Suppressor macrophage treated with lipopolysaccharide for 4 hours (primary cell): ENCODE results near the gene NEGR1.

Source experiments
- DNase-seq: peaks from one replicate; pipeline ENCODE4 v3.0.0-alpha.2; 2020

Gene NEGR1

DNA sequence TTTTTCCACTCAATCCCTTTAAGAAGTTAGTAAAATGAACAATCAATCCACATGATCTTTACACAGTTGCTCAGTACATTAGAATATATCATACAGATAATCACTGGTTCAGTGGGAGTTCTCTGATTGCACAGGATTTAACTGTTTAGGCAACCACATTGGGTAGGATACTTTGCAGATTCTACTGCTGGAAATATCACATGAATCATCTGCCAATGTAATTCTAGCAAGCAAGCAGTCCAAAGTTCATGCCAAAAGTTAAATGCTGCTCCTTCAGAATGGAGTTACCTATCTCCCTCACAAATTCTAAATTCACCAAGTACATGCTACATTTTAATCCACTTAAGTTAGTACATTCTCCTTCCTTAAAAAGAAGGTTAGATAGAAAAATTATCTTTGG lies 52.4 kb downstream of the NEGR1 start:
- no peak for DNase-seq

DNA sequence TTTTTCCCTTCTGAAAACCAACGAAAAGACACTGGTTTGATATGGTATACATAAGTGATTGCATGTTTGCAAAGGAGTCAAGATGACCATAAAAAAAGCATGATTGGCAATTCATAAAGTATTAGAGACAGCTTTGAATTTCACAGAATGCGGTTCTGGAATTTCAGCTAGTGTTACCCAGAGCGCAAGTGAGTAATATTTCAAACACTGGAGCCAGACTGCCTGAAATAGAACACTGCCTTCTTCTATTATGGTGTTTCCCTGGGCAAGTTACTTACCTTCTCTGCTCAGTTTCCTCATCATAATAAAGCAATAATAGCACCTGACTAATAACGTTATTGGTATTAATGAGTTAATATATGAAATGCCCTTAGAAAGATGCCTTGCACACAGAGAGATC lies 54.7 kb downstream of the NEGR1 start:
- no peak for DNase-seq

GRCh38 chr1:72224506-72224905 lies 57.8 kb downstream of the NEGR1 start:
- no peak for DNase-seq

DNA sequence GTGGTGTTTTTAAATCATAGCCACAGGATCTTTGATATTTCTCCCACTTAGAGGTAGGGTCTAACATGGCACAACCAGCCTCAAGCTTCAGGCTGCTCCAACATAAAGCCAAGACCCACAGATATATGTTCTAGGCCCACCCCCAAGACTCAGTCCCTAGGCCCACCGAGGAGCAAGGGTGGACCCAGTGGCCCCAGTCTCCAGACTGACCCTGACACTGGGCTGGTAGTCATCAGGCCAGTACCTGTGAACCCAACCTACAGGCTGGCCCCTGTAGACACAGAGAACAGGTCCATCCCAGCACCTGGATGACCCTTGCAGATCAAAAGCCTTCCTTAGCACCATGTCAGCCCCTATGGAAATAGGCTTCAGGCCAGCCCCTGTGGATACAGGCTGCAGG lies 60.5 kb downstream of the NEGR1 start:
- no peak for DNase-seq

DNA sequence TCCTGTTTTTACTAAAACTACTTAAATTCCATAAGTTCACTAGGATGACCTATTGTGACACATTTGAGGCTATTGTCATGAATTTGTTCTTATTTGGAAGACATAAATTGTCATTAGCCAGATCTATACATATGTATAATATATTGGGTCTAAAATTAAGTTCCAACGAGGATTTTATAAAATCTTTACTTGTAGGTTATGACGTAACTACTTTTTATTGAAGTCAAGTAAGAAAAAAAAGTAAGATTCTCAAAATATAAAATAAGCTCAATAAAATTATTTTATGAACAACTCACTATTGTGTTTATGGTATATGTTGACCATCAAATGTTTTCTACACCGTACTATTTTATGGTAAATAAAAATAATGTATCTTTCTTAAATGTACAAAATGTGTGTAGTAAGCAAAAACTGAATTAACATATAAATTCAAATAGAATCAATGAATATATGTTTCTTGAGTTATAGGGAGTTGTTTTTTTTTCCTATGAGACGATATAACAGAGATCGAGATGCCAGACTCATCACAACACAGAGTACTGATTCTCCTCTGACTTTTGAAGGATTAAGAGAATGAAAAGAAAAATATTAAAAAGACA lies 64.1 kb downstream of the NEGR1 start:
- DNase-seq = no peak

- DNase-seq = no peak
These were observed 75.3 kb downstream of the NEGR1 start for GRCh38 chr1:72207059-72207458.

DNA sequence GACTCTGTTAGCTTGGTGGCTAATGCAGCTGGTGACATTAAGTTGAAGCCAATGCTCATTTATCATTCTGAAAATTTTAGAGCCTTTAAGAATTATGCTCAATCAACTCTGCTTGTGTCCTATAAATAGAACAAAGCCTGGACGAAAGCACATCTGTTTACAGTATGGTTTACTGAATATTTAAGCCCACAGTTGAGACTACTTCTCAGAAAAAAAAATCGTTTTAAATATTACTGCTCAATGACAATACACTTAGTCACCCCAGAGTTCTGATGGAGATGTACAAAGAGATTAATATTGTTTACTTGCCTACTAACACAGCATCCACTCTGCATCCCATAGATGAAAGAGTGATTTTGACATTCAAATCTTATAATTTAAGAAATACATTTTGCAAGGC lies 79.6 kb downstream of the NEGR1 start:
- DNase-seq = no peak

DNA sequence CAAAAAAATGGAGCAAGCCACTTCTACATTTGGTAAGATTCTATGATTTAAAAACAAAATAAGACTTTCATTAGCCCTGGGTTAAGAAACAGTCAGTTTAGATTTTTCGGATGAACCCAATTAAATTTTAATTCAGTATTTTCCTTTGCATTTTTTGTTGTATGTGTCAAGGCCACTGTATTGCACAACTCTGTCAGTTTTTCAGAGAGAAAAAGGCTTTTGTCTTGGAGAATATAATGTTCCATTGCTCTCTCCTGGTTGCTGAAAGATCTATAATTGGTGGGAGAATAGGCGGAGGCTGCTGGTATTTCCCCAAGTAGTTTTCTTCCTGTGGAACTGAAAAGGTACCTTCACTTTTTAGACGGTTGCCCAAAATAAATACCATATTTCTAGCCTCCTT lies 84.6 kb downstream of the NEGR1 start:
- no peak for DNase-seq

- peak; percentile 11 for DNase-seq
These were observed 95.5 kb downstream of the NEGR1 start for GRCh38 chr1:72186733-72187307.

DNA sequence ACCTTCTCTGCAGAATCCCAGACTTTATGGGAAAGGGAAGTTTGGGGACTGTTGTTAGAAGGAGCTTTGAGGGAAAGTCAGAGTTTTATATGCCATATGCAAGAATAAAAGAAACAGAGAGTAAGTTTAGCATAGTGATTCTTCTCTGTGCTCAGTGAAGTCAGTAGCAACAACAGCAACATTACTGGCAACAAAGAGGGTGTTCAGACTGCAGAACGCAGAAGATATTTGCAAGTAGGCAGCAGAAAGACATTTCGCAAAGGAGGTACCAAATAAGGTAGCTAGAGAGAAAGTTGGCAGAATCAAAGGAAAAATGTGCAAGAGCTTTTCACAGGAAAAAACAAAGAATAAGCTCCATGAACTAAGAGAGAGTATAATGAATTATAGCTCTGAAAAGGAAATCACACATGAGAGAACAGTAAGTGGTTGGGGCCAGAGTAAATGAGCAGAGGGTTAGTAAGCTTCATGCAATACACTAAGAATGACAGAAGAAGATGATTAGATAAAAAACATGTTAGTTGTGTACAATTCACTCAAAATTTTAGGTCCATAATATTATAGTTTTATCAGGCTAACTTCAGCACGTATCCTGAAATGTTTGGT lies 98.1 kb downstream of the NEGR1 start:
- no peak for DNase-seq

DNA sequence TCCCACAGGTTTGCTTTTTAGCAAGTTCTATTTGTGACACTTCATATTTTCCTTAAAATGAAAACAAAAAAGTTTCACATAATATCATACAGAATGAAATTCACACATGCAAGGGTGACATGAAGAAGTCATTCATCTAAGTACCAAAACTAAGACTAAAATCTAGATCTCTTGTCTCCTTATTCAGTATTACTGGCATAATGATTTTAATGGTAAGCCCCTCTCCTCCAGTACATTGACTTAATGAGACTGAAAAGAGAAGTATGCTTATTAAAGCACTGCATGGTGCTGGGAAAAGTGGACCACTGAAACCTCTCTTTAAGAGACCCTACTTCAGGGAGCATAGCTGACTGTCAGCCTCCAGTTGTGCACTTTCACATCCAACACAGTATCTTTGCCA lies 99.5 kb downstream of the NEGR1 start:
- no peak for DNase-seq

DNA sequence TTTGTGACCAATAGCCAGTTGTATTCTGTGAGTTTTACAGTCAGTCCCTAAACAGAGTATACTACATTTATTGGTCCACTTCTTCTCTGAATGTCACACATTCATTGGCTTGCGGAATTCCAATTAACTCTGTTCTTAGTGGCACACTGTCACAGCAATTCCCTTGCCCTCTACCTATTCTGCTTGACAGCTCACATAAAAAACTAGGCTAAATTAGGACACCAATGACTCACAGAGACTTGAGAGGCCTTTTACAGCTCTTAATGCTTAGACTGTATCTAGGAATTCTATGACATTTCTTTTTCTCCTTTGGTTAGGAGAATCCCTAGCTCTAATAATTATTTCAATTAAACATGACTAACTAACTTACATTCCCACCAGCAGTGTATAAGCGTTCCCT lies 104.1 kb downstream of the NEGR1 start:
- DNase-seq = no peak

DNA sequence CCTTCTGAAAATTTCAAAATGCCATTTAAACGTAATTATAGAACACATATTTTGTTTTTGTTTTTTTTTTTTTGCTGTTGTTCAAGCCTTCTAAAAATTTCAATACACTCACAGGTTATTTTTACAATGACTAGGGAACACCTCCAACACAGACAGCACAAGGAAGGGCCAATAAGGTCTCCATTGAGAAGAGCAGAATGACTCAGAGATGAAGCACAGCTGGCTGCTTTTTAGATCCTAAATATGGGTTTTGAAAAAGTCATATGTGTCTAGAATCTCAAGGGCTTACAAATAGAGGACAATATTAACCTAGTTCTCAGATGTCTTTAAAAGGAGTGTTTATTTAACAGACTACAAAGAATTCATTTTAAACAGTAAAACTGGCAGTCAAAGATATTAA lies 104.6 kb downstream of the NEGR1 start:
- no peak for DNase-seq

DNA sequence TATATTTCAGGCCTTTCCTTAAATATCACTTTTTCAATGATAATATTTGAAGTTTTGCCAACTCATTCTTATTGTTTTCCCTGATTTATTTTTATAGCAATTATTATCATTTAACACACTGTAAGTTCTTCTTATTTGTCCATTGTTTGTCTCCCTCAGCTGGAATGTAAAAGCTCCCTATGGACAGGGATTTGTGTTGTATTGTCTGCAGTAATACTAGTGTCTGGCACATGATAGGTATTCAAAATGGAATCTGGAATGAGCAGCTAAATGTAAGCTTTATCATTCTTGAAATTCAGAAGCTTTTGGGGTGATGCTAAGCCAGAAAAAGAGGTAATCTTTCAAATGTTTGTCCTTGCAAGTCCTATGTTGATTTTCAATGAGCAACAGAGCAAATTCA lies 112.1 kb downstream of the NEGR1 start:
- DNase-seq = no peak

GRCh38 chr1:72166426-72166825 lies 115.9 kb downstream of the NEGR1 start:
- no peak for DNase-seq

GRCh38 chr1:72150508-72150907 lies 131.8 kb downstream of the NEGR1 start:
- DNase-seq = no peak

- DNase-seq = no peak
These were observed 140.5 kb downstream of the NEGR1 start for GRCh38 chr1:72141875-72142274.

- no peak for DNase-seq
These were observed 142.1 kb downstream of the NEGR1 start for GRCh38 chr1:72140222-72140621.

DNA sequence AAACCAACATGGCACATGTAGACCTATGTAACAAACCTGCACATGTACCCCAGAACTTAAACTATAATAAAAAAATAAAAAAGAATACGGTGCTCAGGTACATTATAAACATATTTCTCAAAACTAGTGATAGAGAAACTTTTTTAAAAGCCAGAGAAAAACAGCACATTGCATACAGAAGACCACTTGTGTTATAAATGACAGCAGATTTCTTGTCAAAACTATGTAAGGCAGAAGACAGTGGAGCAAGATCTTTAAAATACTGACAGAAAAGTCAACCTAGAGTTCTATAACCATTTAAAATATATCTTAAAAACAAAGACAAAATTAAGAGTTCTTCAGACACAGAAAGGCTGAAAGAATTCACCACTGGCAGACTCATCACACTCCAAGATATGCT lies 144.7 kb downstream of the NEGR1 start:
- no peak for DNase-seq

DNA sequence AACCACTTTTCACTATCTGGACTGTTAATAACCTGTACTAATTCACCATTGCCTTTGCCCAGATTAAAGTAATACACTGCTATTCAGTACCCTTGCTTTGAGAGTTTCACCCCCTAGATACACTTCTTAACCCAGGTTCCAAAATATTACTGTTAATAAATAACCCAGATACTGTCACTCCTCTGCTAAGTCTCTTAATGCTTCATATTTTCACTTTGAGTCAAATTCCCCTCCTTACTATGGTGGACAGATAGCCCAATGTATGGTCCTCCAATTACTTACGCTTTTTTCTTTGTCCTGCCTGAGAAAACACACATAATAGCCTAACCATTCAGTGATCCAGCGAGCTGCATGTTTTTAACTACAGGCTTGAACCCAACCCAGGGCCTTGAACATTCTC lies 152.5 kb downstream of the NEGR1 start:
- no peak for DNase-seq

GRCh38 chr1:72122099-72122880 lies 160.0 kb downstream of the NEGR1 start:
- no peak for DNase-seq

GRCh38 chr1:72119491-72119890 lies 162.8 kb downstream of the NEGR1 start:
- DNase-seq = no peak

DNA sequence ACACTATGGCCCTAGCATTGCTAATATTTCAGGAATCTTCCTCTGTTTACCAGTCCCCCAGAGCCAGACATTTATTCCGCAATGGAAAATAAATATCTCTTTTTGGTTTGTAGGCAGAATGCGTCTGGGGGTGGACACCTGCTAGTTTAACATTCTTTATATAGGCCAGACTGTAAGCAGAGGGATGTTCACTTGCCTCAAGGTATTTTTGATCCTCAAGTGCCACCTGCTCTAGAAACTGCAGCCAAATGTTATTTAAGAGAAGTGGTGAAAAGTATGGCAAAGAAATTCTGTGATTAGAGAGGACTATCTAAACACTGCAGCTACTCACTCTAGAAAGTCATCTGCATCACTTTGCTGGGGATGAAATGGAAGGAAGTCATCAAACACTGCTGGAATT lies 164.7 kb downstream of the NEGR1 start:
- DNase-seq = no peak

- DNase-seq = no peak
These were observed 167.0 kb downstream of the NEGR1 start for GRCh38 chr1:72115290-72115689.
